ENCODE measurements around the gene ENDOG.
"Not testable (repeated sequence)": the region's sequence is repeated elsewhere in the genome, so short reads cannot be mapped to it uniquely, and the experiment has no call there.

ENDOG gene

DNA sequence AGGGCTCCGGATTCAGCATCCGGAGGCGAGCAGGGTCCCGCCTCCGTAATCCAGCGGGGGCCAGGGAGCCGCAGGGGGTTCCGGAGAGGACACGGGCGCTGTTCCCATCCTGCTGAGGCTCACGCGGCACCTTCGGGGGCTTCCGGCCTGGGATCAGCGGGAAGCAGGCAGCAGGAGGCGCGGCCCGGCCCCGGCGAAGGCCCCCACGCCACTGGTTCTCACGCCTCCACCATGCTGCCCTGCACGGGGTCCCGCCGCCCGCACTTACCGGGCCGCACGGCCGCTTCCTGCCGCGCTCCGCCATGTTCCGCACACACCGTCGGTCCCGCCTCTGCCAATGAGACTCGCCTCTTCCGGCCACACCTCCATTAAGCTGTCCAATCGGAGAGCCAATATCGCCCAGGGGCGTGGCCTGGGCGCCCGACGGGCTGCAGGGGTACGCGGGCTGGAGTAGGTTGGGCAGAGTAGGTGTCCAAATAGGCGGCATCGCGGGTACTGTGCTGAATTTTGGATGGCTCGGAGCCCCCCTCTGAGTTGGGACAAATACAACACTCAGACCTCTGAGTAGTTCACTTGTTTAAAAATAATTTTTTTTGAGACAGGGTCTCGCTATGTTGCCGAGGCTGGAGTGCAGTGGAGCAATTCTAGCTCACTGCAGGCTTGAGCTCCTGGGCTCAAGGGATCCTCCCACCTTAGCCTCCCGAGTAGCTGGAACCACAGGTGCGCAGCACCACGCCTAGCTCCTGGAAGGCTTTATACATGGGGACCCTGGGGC is 11.4 kb downstream of the ENDOG start, which contains the start of gene SPOUT1:
SPOUT1 (minus strand) TSS at position 318 of the 775 bp plus-strand sequence; CDS start at position 304, 14 bp downstream.
- peak; percentile 92 for DNase-seq

DNA sequence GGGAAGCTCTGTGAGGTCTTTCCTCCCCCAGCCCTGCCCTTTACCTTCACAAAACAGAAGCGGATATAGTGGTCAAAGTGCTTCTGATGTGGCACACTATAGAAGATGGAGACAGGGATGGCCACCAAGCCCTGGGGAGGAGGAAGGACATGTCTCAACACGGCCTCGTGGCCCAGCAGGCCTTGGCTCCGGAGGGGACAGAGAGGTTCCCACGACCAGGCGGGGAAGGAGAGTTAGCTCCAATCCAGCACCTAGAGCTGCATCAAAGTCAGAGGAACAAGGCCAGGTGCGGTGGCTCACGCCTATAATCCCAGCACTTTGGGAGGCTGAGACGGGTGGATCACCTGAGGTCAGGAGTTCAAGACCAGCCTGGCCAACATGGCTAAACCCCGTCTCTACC is 15.4 kb downstream of the ENDOG start:
- no peak for DNase-seq

DNA sequence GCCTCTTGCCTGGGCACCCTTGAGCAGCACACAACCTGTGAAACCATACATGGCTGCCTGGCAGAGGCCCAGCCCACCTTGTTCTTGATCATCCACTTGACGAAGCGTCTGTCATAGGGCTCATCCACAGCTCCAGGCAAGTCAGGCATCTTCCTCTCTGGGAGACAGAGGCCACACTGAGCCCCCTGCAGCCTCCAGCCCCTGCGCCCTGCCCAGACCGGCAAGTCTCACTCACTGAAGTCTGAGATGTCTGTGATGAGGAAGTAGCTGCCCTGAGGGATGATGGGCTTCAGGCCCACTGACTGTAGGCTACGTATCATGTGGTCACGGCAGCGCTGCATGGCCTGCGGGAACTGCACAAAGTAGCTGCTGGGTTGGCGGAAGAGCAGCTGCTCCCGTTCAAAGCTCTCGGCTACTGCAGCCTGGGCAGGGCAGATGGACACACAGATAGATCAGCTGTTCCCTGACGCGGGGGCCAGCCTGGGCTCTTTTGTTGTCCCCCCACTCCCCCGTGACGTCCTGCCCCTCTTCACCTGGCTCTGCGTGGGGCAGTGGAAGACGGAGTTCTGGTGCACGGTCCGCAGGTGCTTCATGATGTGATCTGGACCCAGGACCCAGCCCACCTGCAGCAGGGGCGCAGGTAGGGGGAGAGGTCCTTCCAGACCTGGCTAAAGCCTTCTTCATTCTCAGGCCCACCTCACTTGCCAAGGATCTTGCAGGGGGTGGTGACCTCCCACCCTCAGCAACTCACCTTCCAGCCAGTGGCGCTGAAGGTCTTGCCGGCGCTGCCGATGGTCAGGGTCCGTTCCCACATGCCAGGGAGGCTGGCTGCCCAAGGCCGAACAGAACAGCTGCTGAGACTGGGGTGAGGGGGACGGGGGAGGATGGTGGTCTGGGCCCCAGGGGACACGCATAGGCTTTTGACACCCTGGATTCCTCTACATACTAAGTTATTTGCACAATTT is 17.2 kb downstream of the ENDOG start:
- DNase-seq: peak; percentile 15

DNA sequence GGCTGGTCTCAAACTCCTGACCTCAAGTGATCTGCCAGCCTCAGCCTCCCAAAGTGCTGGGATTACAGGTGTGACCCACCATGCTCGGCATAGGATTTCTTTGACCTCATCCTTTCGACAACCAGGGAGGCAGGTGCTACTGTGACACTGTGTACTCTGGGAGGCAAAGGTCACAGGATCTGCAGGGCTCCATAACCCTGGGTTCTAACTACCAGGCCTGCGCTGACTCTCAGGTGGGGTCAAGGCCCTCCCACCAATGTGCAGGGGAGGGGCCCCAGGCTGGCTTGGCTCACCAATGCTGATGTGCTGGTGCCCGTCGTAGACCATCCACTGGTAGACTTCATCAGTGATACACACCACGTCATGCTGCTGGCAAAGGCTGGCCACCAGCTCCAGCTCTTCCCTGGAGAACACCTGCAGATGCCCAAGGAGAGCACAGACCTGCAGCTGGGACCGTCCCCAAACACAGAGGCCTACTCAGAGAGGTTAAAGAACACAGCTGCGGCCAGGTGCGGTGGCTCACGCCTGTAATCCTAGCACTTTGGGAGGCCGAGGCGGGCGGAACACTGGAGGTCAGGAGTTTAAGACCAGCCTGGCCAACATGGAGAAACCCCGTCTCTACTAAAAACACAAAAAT is 18.3 kb downstream of the ENDOG start:
- no peak for DNase-seq

DNA sequence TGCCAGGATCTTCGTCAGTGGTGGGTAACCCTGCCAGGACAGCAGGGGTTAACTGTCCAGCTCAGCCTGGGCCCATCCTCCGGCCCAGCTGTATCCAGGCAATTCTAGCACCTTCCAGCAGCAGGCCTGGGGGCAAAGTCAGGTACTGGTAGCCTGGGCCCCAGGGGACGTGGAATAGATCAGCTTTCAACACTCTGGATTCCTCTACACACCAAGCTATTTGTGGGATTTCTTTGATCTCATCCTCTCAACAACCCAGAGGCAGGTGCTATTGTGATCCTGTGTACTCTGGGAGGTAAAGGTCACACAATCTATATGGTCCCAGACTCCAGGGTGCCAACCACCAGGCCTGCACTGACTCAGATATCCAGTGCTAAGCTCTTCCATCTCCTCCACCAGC is 20.0 kb downstream of the ENDOG start:
- DNase-seq: no peak

DNA sequence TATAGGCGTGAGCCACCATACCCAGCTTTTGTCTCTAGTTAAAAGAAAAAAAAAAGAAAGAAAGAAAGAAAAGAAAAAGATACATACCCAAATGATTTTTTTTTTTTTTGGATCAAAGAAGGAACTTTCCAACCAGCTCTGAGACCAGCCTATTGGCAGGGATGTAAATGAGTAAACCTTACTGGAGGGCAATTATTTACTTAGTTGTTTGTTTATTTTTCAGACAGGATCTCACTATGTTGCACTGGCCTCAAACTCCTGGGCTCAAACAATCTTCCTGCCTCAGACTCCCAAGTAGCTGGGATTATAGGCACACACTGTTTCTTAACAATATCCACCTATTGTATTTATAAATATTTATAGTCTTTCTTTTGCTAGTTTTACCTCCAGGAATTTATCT is 22.2 kb downstream of the ENDOG start:
- no peak for DNase-seq

DNA sequence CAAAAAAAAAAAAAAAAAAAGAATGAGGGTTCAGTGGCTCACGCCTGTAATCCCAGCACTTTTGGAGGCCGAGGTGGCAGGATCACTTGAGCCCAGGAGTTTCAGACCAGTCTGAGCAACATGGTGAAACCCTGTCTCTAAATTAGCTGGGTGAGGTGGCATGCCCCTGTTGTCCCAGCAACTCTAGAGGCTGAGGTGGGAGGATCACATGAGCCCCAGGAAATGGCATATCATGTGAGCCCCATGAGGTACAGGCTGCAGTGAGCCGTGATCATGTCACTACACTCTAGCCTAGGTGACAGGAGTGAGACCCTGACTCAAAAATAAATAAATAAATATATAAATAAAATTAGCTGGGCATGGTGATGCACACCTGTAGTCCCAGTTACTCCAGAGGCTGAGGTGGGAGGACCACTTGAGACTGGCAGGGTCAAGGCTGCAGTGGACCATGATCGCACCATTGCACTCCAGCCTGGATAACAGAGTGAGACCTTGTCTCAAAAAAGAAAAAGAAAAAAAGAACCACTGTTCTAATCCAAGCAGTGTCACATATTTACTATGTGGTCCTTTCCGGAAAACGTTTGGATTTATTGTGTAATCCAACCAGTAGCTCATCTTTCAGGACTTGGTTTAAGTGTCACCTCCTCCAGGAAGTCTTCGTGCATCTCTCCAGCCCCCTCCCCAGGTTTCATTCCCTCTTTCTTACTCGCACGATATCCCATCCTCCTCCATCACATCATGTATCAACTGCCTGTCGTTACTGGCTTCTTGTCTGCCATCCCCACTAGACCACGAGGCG is 23.6 kb downstream of the ENDOG start:
- DNase-seq: no peak

DNA sequence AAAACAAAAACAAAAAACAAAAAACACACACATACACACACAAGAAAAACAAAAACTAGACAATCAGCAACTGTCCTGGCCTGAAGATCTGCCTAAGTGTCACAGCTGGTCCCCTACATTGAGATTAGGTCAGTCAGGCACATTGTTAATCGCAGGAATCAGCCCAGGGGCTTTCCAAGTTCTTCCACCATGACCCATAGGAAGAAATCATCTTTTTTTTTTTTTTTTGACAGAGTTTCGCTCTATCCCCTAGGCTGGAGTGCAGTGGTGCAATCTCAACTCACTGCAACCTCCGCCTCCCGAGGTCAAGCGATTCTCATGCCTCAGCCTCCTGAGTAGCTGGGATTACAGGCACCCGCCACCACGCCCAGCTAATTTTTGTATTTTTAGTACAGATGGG is 24.9 kb downstream of the ENDOG start:
- DNase-seq: not testable (repeated sequence)

DNA sequence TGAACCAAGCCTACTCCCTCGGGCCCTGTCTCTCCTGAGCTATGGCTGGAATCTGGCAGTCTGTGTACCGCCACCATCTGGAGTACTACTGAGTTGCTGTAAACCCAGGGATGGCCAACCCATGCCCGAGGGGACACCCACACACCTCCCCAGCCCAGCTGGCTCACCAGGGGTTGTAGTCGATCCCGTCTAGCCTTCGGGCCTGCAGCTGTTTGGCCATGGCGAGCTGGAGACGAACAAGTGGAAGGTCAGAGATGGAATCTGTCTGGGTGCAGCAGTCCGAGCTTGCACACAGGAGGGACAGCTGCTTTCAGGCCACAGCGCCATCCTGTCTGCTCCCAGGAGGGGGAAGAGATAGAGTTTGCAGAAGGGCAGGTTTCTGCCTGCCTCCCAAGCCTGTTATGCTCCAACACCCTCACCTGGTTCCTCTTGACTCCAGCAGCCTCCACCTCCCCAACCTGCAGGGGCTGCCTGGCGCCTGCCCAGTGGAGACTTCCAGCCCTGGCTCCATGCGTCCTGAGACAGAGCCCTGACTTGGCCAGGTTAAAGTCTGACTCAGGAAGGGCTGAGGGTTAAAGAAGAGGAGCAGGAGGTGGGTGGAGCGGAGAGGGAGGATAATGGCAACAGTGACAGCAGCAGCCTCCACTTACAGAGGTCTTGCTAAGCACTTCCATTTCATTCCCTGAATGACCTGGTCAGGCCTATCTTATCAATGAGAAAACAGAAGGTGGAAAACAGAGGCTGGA is 27.1 kb downstream of the ENDOG start:
- no peak for DNase-seq

DNA sequence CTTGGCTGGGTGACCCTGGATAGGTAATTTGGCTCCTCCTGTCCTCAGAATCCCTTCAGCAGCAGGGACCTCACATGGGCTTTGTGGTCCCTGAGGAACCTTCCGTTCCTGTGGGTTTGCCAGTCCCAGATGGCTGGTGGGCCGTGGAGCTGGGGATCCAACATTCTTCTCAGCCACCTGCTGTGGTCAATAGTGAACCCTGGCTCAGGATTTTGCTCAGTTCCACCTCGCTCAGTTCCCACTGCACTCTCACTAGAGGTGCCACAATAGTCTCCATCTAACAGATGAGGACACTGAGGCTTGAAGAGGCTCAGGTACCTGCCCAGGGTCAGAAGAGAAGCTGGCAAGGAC is 28.4 kb downstream of the ENDOG start:
- DNase-seq: no peak

DNA sequence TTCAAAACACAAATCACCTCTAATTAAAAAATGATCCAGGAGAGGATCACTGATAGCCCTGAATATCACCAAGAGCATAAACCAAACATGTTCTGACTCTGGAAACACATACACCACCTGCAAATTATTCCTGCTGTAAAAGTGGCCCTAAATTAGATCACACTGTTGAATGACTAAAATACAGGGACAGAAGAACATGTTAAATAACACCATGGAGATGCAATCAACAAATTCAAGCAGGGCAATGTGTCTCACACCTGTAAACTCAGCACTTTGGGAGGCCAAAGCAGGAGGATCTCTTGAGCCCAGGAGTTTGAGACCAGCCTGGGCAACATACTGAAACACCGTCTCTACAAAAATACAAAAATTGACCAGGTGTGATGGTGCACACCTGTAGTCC is 29.5 kb downstream of the ENDOG start:
- DNase-seq: no peak

DNA sequence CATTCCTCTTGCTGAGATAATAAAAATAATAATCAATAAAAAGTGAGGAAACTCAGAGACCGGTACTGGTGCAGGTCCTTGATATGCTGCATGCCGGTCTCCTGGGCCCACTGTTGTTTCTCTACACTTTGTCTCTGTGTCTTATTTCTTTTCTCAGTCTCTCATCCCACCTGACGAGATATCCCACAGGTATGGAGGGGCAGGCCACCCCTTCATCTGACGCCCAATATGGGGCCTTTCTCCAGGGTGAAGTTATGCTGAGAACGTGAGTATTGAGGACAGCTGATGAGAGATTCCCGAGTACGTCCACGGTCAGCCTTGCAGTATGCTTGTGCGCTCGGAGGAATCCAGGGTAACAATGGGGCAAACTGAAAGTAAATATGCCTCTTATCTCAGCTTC is 32.7 kb downstream of the ENDOG start:
- DNase-seq: not testable (repeated sequence)

DNA sequence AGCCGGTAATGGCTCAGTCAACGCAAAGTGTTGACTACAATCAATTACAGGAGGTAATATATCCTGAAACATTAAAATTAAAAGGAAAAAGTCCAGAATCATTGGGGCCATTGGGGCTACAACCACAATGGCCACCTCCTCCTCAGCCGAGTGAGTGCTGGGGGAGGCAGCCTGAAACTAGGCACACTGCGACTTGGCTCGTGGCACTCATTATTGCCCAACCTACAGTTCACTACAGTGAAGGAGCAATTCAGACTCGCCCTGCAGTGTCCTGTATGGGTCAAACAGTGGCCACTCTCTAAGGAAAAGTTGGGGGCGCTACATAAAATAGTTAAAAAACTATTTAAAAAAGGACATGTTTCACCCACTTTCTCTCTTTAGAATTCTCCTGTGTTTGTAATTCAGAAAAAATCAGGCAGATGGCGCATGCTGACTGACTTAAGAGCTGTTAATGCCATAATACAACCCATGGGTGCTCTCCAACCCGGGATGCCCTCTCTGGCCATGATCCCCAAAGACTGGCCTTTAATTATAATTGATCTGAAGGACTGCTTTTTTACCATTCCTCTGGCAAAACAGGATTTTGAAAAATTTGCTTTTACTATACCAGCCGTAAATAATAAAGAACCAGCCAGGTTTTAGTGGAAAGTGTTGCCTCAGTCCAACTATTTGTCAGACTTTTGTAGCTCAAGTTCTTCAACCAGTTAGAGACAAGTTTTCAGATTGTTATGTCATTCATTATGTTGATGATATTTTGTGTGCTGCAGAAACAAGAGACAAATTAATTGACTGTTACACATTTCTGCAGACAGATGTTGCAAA is 33.7 kb downstream of the ENDOG start:
- peak; percentile 49 for DNase-seq

DNA sequence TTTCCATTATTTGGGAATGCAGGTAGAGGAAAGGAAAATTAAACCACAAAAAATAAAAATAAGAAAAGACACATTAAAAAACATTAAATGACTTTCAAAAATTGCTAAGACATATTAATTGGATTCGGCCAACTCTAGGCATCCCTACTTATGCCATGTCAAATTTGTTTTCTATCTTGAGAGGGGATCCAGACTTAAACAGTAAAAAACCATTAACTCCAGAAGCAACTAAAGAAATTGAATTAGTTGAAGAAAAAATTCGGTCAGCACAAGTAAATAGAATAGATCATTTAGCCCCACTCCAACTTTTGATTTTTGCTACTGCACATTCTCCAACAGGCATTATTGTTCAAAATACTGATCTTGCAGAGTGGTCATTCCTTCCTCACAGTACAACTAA is 34.3 kb downstream of the ENDOG start:
- DNase-seq: not testable (repeated sequence)

DNA sequence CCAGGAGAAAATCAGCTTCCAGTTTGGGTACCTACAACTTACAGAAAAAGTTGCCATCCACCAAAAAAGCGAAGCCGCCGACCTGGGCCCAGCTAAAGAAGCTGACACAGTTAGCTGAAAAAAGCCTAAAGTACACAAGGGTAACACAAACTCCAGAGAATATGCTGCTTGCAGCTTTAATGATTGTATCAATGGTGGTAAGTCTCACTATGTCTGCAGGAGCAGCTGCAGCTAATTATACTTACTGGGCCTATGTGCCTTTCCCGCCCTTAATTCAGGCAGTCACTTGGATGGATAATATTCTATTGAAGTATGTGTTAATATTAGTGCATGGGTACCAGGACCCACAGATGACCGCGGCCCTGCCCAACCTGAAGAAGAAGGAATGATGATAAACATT is 36.2 kb downstream of the ENDOG start:
- DNase-seq: not testable (repeated sequence)

DNA sequence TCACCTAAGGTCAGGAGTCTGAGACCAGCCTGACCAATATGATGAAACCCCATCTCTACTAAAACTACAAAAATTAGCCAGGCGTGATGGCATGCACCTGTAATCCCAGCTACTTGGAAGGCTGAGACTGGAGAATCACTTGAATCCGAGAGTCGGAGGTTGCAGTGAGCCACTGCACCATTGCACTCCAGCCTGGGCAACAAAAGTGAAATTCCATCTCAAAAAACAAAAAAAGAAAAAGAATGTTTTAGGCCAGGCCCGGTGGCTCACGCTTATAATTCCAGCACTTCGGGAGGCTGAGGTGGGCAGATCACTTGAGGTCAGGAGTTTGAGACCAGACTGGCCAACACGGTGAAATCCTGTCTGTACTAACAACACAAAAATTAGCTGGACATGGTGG is 40.2 kb downstream of the ENDOG start:
- not testable (repeated sequence) for DNase-seq

DNA sequence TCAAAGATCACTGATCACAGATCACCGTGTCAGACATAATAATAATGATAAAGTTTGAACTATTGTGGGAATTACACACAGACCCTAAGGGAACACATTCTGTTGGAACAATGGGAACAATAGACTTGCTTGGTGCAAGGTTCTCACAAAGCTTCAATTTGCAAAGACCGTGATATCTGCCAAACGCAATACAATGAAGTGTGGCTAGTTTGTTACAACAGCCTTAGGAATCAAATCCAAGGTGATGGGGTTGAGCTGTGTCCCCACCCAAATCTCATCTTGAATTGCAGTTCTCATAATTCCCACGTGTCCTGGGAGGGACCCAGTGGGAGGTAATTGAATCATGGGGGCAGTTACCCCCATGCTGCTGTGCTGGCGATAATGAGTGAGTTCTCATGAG is 42.6 kb downstream of the ENDOG start:
- DNase-seq: no peak

DNA sequence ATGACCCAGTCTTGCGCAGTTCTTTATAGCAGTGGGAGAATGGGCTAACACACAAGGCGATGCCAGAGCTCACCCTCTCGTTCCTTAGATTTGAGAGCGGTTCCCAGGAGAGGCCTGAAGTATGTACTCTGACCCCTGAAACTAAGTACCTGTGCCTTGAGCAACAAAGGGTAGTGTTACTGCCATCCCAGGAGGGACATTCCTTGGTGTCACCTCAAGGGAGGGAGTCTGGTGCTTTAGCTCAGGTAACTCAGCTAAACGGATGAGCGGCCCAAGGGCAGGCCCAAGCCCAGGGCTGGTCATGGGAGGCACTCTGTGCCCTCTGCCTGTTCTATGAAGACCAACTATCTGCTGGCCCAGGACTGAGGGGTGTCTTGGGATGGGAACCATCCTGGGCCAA is 43.2 kb downstream of the ENDOG start:
- DNase-seq: no peak

DNA sequence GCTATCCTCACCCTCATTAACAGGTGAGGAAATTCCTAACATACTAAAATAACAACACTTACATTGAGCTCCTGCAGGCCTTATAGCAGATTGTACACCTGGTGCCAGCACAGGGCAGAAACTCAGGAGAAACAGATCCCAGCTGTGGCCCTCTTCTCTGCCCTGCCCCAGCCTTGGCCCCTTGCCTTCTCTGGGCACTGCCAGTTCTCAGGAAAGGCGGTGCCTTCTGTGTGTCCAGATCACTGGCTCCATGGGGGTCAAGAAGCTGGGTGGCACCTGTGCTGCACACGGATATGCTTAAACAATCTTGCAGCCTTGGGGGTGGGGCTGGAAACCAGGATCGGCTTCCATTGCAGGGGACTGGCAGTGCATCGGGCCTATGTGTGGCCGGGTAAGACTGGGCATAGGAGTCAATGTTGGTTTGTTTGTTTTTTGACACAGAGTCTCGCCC is 44.1 kb downstream of the ENDOG start:
- DNase-seq: no peak

DNA sequence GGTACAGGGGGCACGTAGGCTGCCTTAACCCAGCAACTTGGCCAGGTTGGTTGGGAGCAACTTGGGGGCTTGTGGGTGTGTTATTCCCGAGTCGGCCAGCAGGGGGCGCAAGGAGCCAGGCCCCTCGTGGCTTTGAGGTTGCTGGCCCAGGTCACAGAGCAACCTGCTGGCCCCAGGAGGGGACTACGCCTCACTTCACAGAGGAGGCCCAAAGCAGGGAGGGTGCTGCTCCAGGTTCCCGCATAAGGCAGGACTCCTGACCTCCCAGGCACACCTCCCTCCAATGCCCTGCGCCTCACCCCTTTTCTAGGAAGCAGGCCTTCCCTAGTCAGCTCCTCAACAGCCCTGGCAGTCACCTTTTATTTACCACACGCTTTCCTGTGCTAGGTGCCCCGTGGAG is 45.3 kb downstream of the ENDOG start:
- DNase-seq: peak; percentile 38
